IPS DF 4.7 (cell line): ENCODE data around the gene DAPK3.
"Not testable (repeated sequence)": the region's sequence is repeated elsewhere in the genome, so short reads cannot be mapped to it uniquely, and the experiment has no call there.

Experiments used
- DNase-seq: peaks from one replicate; pipeline ENCODE4 v3.0.0-alpha.2; 2013; ENCODE audit warnings: low spot score; ENCODE audit errors: extremely low read depth

DAPK3 gene

DNA sequence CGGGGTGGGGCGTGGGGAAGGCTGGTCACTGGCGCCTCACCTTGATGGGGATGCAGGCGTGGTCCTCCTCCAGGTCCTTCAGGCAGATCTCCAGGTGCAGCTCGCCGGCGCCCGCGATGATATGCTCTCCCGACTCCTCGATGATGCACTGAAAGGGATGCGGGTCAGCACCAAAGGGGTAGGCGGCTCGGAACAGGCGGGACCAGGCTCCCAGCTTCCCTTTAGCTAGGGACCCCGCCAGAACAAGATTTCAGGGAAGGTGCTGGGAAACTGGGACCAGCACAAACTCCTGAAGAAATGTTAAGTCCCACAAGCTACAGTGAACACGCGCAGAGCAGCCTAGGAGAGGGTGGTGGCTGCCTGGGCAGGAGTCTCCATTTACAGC, 8.4 kb upstream of the DAPK3 start:
- DNase-seq, result no peak

DNA sequence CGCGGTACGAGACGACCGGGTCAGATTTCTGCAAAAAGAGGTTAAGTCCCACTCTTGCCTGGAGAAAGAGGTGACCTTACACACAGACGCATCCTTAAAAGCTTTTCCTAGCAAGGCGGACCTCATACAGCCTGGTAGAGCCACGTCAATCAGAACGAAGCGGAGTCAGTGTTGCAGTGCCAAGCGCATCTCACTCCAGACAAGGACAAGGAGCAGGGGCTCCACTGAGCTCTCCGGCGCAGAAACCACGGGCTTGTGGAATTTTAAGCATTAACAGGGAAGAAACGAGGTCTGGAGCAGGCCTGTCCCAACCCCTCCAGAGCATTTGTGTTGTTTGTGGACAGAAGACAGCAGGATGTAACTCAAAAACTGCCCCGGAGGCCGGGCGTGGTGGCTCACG, 7.2 kb upstream of the DAPK3 start:
- no peak for DNase-seq

DNA sequence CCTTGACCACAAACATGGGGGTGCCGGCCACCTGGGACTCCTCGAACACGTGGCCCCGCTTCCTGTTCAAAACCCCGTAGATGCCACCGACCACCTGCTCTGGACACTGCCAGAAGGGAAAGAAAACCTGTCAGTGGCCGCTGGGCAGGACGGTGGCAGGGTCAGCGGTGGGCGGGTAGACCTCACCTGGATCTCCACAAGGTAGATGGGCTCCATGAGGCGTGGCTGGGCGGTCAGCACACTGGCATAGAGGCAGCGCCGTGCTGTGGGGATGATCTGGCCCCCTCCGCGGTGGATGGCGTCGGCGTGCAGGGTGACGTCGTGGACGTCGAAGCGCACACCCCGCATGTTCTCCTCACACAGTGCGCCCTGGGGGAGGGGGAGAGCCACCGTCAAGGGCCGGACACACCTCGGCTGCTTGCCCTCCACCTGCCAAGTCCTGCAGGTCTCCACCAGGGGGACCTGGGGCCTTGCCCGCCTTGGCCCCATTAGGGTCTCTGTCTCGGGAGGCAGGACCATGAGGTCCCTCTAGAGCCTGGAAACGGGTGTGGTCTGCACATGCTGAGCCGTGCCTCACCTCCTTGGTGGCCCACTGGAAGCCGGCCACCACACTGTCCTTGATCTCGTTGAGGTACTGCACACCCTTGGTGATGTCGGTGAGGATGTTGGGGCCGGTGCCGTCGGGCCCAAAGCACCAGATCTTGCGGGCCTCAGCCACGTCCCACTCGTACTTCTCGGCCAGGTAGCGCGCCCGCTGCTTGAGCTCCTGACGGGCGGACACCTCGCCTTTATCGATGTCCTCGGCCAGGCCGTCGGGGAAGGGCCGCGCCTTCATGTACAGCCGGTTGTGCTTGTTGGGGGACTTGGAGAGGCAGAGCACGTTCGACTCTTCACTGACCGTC, 6.6 kb upstream of the DAPK3 start:
- no peak for DNase-seq

GRCh38 chr19:3976495-3977241, 5.8 kb upstream of the DAPK3 start:
- DNase-seq, result no peak

DNA sequence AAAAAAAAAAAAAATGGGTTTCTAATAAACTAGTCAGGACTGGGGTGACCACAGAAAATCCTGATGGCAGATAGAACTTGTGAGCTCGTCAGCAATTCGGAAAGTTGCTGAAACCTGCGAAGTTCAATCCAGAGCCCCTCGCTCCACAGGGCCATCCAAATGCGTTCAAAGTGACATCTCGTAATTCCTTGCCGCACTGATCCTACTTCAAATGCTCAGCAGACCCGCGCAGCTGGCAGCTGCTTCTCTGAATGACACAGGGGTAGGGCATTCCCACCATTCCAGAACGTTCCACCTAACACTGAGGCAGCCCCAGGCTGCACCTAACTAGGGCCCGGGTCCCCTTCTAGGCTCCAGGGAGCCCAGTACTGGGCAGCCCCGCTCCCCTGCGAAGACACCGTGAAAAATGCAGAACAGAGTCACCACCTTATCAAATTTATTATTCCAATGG, 4.8 kb upstream of the DAPK3 start:
- DNase-seq, result no peak

- DNase-seq, result no peak
These were observed 4.2 kb upstream of the DAPK3 start for GRCh38 chr19:3975144-3975543.

DNA sequence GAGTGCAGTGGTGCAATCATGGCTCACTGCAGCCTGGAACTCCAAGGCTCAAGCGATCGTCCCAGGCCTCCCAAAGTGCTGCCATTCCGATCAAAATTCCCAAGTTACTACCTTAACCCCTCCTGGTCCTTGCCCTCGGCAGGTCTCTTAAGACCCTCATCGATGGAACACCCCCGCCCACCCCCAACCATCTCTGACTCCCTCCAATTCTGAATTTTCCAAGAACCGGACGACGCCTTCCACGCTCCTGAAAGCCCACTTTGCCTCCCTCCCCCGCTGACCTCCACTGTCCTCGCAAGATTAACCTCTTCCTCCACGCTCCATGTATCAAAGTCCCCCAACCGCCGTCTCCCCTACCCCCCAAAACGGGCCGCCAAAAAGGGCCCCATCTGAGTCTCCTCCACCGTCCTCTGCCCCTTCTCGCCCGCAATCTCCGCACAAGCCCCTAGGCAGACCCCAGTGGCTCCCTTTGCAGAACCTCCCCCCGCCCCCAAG, 539 bp downstream of the DAPK3 start:
- DNase-seq, result no peak

DNA sequence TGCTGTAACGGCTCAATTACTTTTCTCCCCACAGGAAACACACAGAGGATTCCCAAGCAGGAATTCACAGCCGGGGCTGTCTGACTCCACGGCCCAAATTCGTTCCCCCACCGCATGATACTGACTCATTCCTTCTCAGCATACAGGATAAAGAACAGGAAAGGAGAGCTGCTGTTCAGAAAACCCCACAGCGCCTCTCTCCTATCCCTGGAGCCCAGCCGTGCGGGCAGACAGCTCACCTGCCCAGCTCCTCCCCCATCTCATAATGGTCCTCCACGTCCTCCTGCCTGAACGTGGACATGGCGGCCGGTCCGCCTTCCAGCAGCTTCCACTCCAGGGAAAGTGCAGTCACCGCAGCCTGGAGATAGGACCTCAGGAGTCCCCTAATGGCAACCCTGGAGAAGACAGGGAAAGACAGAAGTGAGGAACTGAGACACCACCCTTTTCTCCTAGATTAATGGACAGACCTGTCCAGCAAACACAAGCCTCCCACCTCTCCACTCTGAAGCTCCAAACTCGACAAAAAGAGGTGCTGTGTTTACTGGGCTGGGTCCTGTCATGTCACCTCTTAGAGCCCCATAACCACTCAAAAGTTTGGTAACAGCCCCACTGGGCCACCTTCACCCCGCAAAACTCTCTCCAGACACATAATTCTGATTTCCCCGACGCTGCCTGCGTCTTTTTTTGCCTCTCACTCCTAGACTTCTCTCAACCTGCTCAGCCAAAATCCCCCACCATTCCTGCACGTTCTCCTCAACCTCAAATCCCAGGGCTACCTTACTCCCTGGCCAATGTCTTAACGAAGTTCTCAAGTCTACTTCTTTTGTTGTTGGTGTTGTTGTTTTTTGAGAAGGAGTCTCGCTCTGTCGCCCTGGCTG, 1.2 kb downstream of the DAPK3 start:
- DNase-seq, result no peak

- peak; percentile 94 for DNase-seq
These were observed 2.1 kb downstream of the DAPK3 start for GRCh38 chr19:3968556-3969434.

GRCh38 chr19:3967983-3968382, 2.9 kb downstream of the DAPK3 start:
- not testable (repeated sequence) for DNase-seq

- DNase-seq, result no peak
These were observed 4.6 kb downstream of the DAPK3 start for GRCh38 chr19:3966051-3967017.

DNA sequence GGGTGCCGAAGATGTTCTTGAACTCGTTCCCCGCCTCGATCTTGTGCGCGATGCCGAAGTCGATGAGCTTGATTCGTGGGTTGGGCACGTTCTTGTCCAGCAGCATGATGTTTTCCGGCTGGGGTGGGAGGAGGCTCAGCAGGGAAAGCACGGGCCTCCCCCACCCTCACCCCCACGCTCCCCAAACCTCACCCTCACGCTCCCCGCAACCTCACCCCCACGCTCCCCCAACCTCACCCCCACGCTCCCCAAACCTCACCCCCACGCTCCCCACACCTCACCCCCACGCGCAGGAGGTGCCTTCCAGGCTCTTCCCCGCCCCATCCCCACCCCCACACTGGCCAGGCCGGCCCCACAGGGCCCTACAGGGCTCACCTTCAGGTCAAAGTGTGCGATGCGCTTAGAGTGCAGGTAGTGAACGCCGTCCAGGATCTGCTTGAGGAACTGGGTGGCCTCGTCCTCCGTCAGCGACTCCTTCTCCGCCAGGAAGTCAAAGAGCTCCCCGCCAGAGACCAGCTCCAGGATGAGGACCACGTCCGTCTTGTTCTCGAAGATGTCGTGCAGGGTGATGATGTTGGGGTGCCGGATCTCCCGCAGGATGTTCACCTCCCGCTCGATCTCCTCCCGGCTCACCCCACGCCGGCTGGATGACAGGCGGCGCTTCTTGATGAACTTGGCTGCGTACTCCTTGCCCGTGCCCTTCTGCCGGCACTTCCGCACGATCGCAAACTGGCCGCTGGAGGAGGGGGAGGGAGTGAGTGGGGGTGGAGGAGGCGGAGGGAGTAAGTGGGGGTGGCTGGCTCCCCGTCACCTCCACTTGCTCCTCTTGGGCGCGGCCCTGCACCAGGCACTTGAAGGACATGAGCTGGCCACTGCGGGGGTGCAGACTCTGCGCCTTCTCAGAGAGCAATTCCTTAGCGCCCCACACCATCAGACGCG, 6.4 kb downstream of the DAPK3 start:
- no peak for DNase-seq

GRCh38 chr19:3963458-3964255, 7.2 kb downstream of the DAPK3 start:
- DNase-seq, result no peak

GRCh38 chr19:3961007-3961406, 9.9 kb downstream of the DAPK3 start:
- no peak for DNase-seq

DNA sequence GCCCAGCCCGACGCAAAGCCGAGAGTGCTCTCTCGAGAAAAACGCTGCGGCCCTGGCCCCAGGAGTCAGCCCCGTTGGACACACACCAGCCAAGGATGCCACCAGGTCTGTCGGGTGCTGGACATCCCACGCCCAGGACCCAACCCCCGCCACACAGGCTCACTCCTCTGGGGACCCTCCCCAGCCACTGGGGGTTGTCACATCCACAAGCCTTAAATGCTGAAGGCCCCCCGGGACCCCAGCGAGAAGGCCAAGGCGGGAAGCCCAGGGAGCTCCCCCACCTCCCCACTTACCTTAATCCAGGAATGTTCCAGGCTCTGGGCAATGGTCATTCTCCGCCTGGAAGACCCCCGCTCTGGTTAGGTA, 11.2 kb downstream of the DAPK3 start:
- DNase-seq, result no peak

DNA sequence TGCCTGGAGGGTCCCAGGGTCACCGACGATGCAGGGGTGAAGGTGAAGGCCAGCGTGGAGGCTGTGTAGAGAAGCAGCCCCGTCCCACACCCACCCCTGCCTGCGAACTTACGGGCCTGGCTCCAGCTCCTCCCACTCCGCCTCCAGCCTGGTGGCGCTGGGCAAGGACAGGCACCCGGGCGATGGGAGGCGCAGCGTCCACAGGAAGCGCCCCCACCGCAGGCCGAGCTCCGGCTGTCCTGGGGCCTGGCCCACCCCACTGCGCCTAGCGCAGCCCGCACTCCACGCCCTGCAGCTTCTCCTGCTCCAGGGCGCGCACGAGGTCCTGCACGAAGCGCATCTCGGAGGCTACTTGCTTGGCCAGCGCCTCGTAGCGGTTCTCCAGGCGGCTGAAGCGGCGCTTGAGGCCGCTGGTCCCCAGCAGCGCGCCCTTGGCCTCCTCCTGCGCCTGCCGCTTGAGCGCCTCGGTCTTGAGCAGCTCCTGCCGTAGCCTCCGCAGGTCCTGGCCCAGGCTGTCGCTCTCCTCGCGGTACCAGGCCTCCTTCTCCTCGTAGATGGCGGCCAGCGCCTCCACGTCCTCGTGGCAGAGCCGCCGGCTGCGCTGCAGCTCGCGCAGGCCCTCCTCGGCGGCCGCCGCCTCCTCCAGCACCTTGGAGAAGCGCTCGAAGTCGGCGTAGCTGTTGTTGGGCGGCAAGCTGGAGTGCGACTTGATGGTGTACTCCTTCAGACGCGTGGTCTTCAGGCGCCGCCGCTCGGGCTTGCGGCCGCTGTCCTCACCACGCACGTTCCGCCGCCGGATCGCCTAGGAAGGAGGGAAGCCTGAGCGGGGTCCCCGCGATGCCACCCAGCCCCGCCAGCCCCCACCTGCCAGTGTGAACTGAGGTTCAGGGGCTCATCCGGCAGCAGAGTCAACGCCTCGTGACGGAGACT, 11.8 kb downstream of the DAPK3 start:
- no peak for DNase-seq
